Stimulated activated CD8-positive, alpha-beta memory T cell treated with anti-CD3 and anti-CD28 coated beads, Interleukin-2, amount 100 ng/mL, for 48 hours (primary cell): ENCODE measurements around the gene SIRT7.

Experiments used
- DNase-seq, 2 donors: peaks; one replicate each; pipeline ENCODE4 v3.0.0-alpha.2; 2020; ENCODE audit warnings: low read depth in 2 of 2

SIRT7 gene

GRCh38 chr17:81917565-81918332, at the start of gene SIRT7:
Gene SIRT7 (minus strand): TSS chr17:81918176. CDS start chr17:81918131, 45 bp downstream.
- peak; percentile 69 for DNase-seq

GRCh38 chr17:81967244-81967532, 49.2 kb upstream of the SIRT7 start:
- DNase-seq = no peak

GRCh38 chr17:81966343-81967243, 48.6 kb upstream of the SIRT7 start:
- no peak for DNase-seq

- no peak for DNase-seq
Measured at GRCh38 chr17:81964081-81964849, 46.3 kb upstream of the SIRT7 start.

GRCh38 chr17:81962499-81963441, 44.8 kb upstream of the SIRT7 start:
- no peak for DNase-seq

- no peak for DNase-seq
Measured at GRCh38 chr17:81961521-81962498, 43.8 kb upstream of the SIRT7 start.

GRCh38 chr17:81961087-81961511, 43.1 kb upstream of the SIRT7 start, which contains the start of gene NOTUM:
Gene NOTUM (minus strand): TSS chr17:81961187. CDS start chr17:81960909, 278 bp downstream.
- no peak for DNase-seq

GRCh38 chr17:81960130-81960958, 42.4 kb upstream of the SIRT7 start:
- DNase-seq = no peak

- peak; percentile 68 to 71 for DNase-seq
Measured at GRCh38 chr17:81959362-81960129, 41.6 kb upstream of the SIRT7 start.

GRCh38 chr17:81958633-81959342, 40.8 kb upstream of the SIRT7 start:
- no peak for DNase-seq

- no peak for DNase-seq
Measured at GRCh38 chr17:81957691-81958432, 39.9 kb upstream of the SIRT7 start.

- DNase-seq = no peak
Measured at GRCh38 chr17:81956607-81957589, 38.9 kb upstream of the SIRT7 start.

- DNase-seq = no peak
Measured at GRCh38 chr17:81955756-81956544, 38.0 kb upstream of the SIRT7 start.

GRCh38 chr17:81955058-81955681, 37.2 kb upstream of the SIRT7 start:
- no peak for DNase-seq
